OCI-LY3 (cell line): ENCODE results near the gene DST.

Experiments used
- H2AFZ ChIP-seq: fragments of 200-600, 300-600 bp; shearing (Covaris generic); 2 replicates; pipeline ENCODE4 v1.6.0; 2014; ENCODE audit warnings: antibody characterized with exemption, low read depth, low read length
- H3K27ac ChIP-seq: fragments of 200-600, 300-600 bp; sonication (generic); 2 replicates; pipeline ENCODE4 v1.5.1; 2014; ENCODE audit warnings: mild to moderate bottlenecking, low read length, moderate library complexity, mixed read lengths
- H3K27me3 ChIP-seq: fragments of 200-600, 300-600 bp; sonication (generic); 2 replicates; pipeline ENCODE4 v1.6.1; 2014; ENCODE audit warnings: low read depth, low read length, mixed read lengths
- H3K36me3 ChIP-seq: fragments of 200-600, 300-600 bp; sonication (generic); replicated peaks from 2 replicates; pipeline ENCODE3; 2014; ENCODE audit warnings: low read depth, low read length, mixed read lengths
- H3K4me1 ChIP-seq: fragments of 300-600, 200-600 bp; sonication (generic); 2 replicates; pipeline ENCODE4 v1.6.1; 2014; ENCODE audit warnings: low read length, mixed read lengths
- H3K4me2 ChIP-seq: fragments of 200-600, 300-600 bp; sonication (generic); 2 replicates; pipeline ENCODE4 v1.6.1; 2014; ENCODE audit warnings: low read length, mixed read lengths
- H3K4me3 ChIP-seq: fragments of 300-600, 200-600 bp; sonication (generic); 2 replicates; pipeline ENCODE4 v1.5.1; 2014; ENCODE audit warnings: antibody characterized with exemption, mild to moderate bottlenecking, low read length, moderate library complexity
- H3K79me2 ChIP-seq: fragments of 300-600, 200-600 bp; shearing (Covaris generic); 2 replicates; pipeline ENCODE4 v1.6.1; 2014; ENCODE audit warnings: mild to moderate bottlenecking, low read length, mixed read lengths
- H3K9ac ChIP-seq: fragments of 300-600, 200-600 bp; shearing (Covaris generic); 2 replicates; pipeline ENCODE4 v1.6.0; 2014; ENCODE audit warnings: mild to moderate bottlenecking, low read length, moderate library complexity
- H3K9me3 ChIP-seq: fragments of 200-600, 300-600 bp; shearing (Covaris generic); 2 replicates; pipeline ENCODE4 v1.6.1; 2014; ENCODE audit warnings: low read length, mixed read lengths; ENCODE audit not compliant: insufficient read depth
- H4K20me1 ChIP-seq: fragments of 200-600, 300-600 bp; sonication (generic); 2 replicates; pipeline ENCODE4 v1.6.1; 2016; ENCODE audit warnings: low read length, mixed read lengths; ENCODE audit not compliant: insufficient read depth
- EZH2phosphoT487 ChIP-seq: fragments of 200-600 bp; shearing (Covaris generic); IDR thresholded peaks from 2 replicates; pipeline ENCODE4 v1.6.1; 2018; ENCODE audit warnings: antibody characterized with exemption, mixed run types, low read depth
- TF ChIP-seq, protein P1 (sequence below): fragments of 200-600, 300-600 bp; sonication (generic); IDR thresholded peaks from 2 replicates; pipeline ENCODE4 v1.5.1; 2014; ENCODE audit warnings: antibody characterized with exemption, low read length, low read depth

Gene DST

DNA sequence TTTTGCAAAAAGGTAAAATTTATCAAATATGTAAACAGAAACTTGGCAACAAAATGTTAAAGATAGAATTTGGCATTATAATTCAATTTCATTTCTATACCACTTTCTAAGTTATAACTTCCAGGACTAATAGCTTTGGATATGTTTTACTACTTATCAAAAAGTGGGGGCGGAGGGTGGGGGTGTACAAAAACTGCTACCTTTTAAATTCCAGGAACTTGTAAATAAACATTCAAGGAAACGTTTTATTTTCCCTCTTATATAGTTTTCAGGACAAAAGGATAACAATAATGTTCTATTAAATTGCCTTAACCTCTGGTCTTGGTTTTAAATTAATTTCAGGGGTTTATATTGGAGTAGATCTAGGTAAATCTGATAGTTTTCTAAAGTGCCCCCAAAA, 103.8 kb downstream of the DST start:
- TF ChIP-seq, protein P1, sequence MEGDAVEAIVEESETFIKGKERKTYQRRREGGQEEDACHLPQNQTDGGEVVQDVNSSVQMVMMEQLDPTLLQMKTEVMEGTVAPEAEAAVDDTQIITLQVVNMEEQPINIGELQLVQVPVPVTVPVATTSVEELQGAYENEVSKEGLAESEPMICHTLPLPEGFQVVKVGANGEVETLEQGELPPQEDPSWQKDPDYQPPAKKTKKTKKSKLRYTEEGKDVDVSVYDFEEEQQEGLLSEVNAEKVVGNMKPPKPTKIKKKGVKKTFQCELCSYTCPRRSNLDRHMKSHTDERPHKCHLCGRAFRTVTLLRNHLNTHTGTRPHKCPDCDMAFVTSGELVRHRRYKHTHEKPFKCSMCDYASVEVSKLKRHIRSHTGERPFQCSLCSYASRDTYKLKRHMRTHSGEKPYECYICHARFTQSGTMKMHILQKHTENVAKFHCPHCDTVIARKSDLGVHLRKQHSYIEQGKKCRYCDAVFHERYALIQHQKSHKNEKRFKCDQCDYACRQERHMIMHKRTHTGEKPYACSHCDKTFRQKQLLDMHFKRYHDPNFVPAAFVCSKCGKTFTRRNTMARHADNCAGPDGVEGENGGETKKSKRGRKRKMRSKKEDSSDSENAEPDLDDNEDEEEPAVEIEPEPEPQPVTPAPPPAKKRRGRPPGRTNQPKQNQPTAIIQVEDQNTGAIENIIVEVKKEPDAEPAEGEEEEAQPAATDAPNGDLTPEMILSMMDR: no peak
- TF ChIP-seq EZH2phosphoT487: no peak
- peaks cover 19% of the 10 kb centered on the region for H3K4me1 ChIP-seq
- no peak overlapping the region for H2AFZ ChIP-seq
- no peak overlapping the region for H3K27ac ChIP-seq
- H3K79me2 ChIP-seq: no peaks in the 10 kb centered on the region
- H3K4me3 ChIP-seq: no peak overlapping the region
- H3K36me3 ChIP-seq: no peaks in the 10 kb centered on the region
- no peaks in the 10 kb centered on the region for H3K9me3 ChIP-seq
- no peaks in the 10 kb centered on the region for H4K20me1 ChIP-seq
- H3K27me3 ChIP-seq: no peaks in the 10 kb centered on the region
- no peak overlapping the region for H3K9ac ChIP-seq
- no peak overlapping the region for H3K4me2 ChIP-seq

DNA sequence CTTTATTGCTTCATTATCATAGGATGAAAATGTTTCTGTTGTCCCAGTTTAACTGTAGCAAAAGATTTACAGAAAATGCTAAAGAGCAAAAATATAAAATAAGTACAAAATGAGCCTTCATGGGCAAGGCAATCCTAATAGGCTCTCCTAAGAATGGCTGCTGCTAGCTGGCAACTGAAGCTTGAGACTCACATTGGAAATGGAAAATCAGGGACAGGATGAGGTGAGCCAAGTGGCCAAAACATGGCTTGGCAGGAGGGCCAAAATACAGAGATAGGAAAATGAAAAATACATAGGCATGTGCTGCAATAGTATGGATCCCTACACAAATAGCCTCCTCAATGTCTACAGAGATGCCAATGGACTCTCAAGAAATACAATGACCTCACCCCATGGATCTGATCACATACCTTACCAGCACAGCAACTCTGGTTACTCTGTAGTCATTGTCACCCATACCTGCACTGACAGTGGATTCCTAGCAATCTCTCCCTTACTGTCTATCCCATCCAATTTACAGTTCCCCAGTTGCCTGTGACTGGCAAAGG, 105.4 kb downstream of the DST start:
- no peaks in the 10 kb centered on the region for H3K36me3 ChIP-seq
- H3K79me2 ChIP-seq: no peaks in the 10 kb centered on the region
- H3K27me3 ChIP-seq: no peaks in the 10 kb centered on the region
- peaks cover 28% of the 10 kb centered on the region for H3K4me1 ChIP-seq
- no peak for TF ChIP-seq EZH2phosphoT487
- H3K4me2 ChIP-seq: no peak overlapping the region
- no peaks in the 10 kb centered on the region for H3K9me3 ChIP-seq
- no peak overlapping the region for H3K4me3 ChIP-seq
- H3K27ac ChIP-seq: no peak overlapping the region
- no peak overlapping the region for H2AFZ ChIP-seq
- no peak overlapping the region for H3K9ac ChIP-seq
- no peaks in the 10 kb centered on the region for H4K20me1 ChIP-seq

DNA sequence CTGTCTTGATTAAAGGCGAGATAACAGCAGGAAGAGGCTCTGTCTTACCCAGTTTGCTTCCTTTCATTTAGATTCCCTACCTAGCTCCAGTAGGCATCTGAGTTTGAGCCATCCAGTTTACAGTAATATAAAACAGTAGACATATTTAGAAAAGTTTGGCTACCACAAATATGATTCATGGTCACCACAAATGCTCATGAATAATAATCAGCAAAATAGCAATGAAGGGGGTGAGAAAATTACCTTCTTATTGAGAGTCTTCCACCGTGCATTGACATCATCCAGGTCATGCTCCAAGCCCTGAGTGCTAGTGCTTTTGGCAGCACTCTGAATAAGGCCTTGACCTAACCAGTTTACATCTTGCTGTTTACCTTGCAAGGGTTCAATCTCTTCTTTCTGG, 106.2 kb downstream of the DST start:
- TF ChIP-seq, protein P1: no peak
- TF ChIP-seq EZH2phosphoT487: no peak
- Histone ChIP-seq H3K4me3 (no peak overlapping the region), H3K9me3 (no peaks in the 10 kb centered on the region), H3K4me2 (no peak overlapping the region), H4K20me1 (no peaks in the 10 kb centered on the region), H3K4me1 (peaks cover 28% of the 10 kb centered on the region), H2AFZ (no peak overlapping the region), H3K36me3 (no peaks in the 10 kb centered on the region), H3K27me3 (no peaks in the 10 kb centered on the region), H3K9ac (no peak overlapping the region), H3K79me2 (no peaks in the 10 kb centered on the region), H3K27ac (no peak overlapping the region)

DNA sequence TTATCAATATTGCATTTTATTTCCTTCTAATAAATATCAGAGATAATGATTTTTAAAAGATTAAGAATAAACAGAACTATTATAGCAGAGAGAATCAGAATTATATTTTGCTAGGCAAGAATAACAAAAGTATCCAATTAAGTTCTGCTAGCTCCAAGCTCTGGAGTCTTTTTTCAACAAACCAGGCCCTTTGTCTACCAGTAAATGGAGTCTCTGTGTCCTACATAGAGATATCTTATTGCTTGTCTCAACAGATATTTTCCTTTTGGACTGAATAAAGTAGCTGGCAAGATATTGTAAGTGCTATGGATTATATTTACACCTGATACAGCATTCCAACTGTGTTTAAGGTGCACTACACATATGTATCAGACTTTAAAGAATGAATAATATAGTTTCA, 107.1 kb downstream of the DST start:
- Histone ChIP-seq H3K4me2 (no peak overlapping the region), H2AFZ (no peak overlapping the region), H3K27ac (no peak overlapping the region), H3K36me3 (no peaks in the 10 kb centered on the region), H3K79me2 (no peaks in the 10 kb centered on the region), H4K20me1 (no peaks in the 10 kb centered on the region), H3K27me3 (no peaks in the 10 kb centered on the region), H3K9me3 (no peaks in the 10 kb centered on the region), H3K4me1 (peaks cover 24% of the 10 kb centered on the region), H3K4me3 (no peak overlapping the region), H3K9ac (no peak overlapping the region)
- no peak for TF ChIP-seq EZH2phosphoT487
- TF ChIP-seq, protein P1: no peak
